ENCODE results near the gene XRCC2.
A peak's percentile ranks its signal among the peaks of the same experiment; 100 is the strongest.
"Not testable (repeated sequence)": the region's sequence is repeated elsewhere in the genome, so short reads cannot be mapped to it uniquely, and the experiment has no call there.

Gene XRCC2

GRCh38 chr7:152675759-152676636 lies at the start of gene XRCC2:
XRCC2 (minus strand) TSS chr7:152676141; CDS start chr7:152676079, 62 bp downstream.
- peak; percentile 98 for DNase-seq (ENCODE audit: low spot score)

- no peak for DNase-seq (ENCODE audit: low spot score)
Measured at GRCh38 chr7:152723364-152723763, 47.4 kb upstream of the XRCC2 start.

- not testable (repeated sequence) for DNase-seq (ENCODE audit: low spot score)
Measured at GRCh38 chr7:152712412-152713042, 36.6 kb upstream of the XRCC2 start.

- DNase-seq (ENCODE audit: low spot score) = no peak
Measured at GRCh38 chr7:152711444-152711944, 35.6 kb upstream of the XRCC2 start.

GRCh38 chr7:152710153-152710442 lies 34.2 kb upstream of the XRCC2 start:
- DNase-seq (ENCODE audit: low spot score) = no peak

- no peak for DNase-seq (ENCODE audit: low spot score)
Measured at GRCh38 chr7:152709287-152710152, 33.6 kb upstream of the XRCC2 start.

- no peak for DNase-seq (ENCODE audit: low spot score)
Measured at GRCh38 chr7:152704796-152705384, 28.9 kb upstream of the XRCC2 start.

GRCh38 chr7:152699079-152699478 lies 23.1 kb upstream of the XRCC2 start:
- no peak for DNase-seq (ENCODE audit: low spot score)

- DNase-seq (ENCODE audit: low spot score) = not testable (repeated sequence)
Measured at GRCh38 chr7:152697268-152697974, 21.5 kb upstream of the XRCC2 start.

- not testable (repeated sequence) for DNase-seq (ENCODE audit: low spot score)
Measured at GRCh38 chr7:152692196-152692595, 16.3 kb upstream of the XRCC2 start.

GRCh38 chr7:152683297-152683696 lies 7.4 kb upstream of the XRCC2 start:
- DNase-seq (ENCODE audit: low spot score) = no peak

- DNase-seq (ENCODE audit: low spot score) = no peak
Measured at GRCh38 chr7:152677808-152678670, 2.1 kb upstream of the XRCC2 start.

- DNase-seq (ENCODE audit: low spot score) = peak; percentile 72
Measured at GRCh38 chr7:152674860-152675758, 832 bp downstream of the XRCC2 start.

GRCh38 chr7:152673897-152674296 lies 2.0 kb downstream of the XRCC2 start:
- DNase-seq (ENCODE audit: low spot score) = no peak

- no peak for DNase-seq (ENCODE audit: low spot score)
Measured at GRCh38 chr7:152672626-152673025, 3.3 kb downstream of the XRCC2 start.

- no peak for DNase-seq (ENCODE audit: low spot score)
Measured at GRCh38 chr7:152669758-152670157, 6.2 kb downstream of the XRCC2 start.

- DNase-seq (ENCODE audit: low spot score) = no peak
Measured at GRCh38 chr7:152668975-152669374, 7.0 kb downstream of the XRCC2 start.

GRCh38 chr7:152667958-152668357 lies 8.0 kb downstream of the XRCC2 start:
- no peak for DNase-seq (ENCODE audit: low spot score)

GRCh38 chr7:152666078-152666477 lies 9.9 kb downstream of the XRCC2 start:
- DNase-seq (ENCODE audit: low spot score) = no peak

Data from NAMALWA (cell line).